HG03095 (cell line): ENCODE data around the gene DCC.

Experiments used
- ATAC-seq: cut with Tn5 transposase; IDR thresholded peaks from one replicate; pipeline ENCODE4 v1.9.1; 2021; ENCODE audit warnings: moderate library complexity; ENCODE audit not compliant: unreplicated experiment

Gene DCC

GRCh38 chr18:52422985-52423601 lies 83.1 kb downstream of the DCC start:
- ATAC-seq, result no peak

DNA sequence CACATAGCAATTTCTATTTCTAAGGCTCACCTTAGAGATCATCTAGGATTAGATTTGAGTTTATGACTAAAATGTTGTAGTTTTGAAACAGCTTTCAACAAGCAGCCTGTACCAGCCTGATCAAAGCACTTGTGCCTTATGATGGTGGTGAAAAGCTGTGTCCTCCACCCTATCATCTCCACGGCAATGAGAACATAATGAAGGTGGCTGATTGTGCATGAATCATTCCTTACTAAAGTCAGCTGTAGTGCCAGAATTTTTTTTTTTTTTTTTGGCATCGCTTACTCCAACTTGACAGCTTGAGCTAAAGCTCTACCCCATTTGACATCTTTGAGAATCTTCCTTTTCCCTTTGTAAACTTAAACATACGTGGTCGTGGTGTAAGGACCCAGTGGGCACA lies 86.0 kb downstream of the DCC start:
- no peak for ATAC-seq

GRCh38 chr18:52426462-52426861 lies 86.5 kb downstream of the DCC start:
- ATAC-seq, result no peak

DNA sequence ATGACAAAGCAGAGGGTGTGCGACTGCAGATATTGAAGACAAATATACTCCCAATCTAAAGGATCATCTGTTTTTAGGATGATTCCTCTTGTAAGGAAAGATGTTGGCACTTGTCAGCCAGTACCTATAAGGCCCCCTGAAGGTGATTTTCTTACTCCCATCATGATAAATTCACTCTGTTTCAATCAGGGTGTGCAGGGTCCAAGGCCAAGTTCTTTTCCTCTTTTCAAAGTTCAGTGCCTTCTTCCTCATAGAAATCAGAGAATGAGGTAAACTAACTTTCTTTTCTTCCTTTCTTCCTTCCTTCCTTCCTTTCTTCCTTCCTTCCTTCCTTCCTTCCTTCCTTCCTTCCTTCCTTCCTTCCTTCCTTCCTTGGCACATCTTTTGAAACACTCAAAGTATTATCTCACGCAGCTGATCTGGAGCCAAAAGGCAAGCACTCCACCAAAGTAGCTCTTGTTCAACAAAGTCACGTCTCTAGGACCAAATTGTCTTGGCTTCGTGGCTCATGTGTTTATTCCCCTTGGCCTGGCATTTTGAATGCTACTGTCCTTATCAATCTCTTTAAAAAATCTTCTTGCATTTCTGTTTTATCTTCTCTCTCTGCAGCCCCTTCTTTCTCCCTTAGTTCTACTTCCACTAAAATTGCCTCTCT lies 87.7 kb downstream of the DCC start:
- ATAC-seq, result no peak

DNA sequence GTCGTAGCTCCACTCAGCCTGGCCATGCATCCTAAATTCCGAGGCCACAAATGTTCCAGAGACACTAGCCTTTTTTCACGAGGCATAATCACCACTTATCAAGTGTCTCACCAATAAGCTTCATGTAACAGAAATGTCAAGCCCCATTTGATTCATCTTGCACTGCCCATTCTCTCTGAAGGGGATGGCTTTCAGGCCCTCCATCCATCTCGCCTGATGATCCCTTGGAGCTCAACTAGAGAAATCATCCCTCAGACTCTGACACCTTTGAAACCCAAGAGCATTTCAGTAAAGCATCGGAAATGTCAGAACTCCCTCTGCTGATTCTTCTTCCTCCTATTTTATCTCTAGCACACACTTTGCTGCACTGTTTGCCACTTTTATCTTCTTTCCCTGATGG lies 91.7 kb downstream of the DCC start:
- no peak for ATAC-seq

DNA sequence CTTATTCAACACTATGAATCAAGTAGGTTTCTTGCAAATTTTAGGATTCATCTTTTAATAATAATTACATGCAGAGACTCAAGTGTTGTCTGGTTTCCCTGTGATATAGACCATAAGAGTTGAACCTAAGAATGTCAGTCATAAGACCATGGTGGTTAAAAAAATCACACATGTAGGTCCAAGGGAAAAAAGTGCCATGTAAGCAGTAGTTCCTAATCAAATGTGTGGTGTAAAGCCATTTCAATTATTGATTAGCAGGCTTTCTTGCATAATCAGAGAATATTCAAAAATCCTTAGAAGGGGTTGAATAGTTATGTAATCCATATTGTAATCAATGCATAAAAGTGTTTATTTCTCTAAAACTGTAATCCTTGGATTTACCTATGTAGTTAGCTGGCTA lies 93.8 kb downstream of the DCC start:
- ATAC-seq, result no peak

DNA sequence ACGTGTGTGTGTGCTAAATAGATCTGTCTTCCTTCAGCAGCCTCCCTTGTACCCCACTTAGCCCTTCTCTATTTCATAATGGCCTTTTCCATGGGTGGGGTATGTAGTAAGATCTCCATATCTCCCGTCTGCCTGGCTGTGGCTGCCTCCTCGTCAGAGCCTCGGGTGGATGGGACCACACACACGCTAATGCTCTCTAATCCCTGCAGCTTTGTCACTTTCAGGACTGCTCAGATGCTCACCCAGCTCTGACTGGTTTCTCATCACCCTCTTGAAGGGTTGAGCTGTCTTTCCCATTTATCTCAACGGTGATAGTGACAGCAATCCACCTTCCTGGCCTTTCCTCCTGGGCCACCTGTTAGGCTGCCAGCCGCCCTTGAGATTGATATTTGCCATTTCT lies 95.3 kb downstream of the DCC start:
- no peak for ATAC-seq

DNA sequence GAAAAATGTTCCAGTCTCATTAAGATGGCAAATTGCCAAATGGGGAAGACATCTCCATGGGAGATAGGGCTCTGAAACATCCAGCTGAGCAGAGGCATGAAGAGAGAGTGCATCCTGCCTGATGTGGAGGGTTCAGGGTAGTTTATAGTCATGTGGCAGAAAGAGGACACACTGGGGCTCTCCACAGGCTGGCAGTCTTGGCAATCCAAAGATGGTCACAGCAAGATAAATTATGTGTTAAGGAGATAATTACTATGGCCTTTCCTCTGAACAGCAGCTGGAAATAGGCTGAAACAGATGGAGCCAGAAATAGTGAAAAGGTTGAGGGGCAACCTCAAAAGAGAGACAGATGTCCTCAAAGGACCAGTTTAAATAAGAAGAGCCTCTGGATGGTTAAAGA lies 97.2 kb downstream of the DCC start:
- no peak for ATAC-seq

DNA sequence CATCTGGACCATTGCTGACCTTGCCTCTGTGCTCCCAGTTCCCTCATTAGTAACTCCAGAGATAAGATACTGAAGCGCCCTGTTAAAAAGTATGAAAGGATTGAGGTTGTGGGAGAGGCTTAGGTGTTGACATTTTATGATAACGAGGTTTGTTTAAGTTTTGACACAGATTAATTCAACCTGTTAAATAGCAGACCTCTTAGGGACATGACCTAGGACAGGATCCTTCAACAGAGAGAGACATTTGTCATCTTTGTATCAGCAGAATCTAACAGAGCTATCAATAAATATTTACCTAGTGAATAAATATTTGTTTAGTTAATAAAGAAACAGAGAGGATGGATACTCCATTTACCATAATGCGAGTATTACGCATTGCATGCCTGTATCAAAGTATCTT lies 99.5 kb downstream of the DCC start:
- ATAC-seq, result no peak

- ATAC-seq, result no peak
Measured at GRCh38 chr18:52441794-52442193, 101.8 kb downstream of the DCC start.

- no peak for ATAC-seq
Measured at GRCh38 chr18:52442686-52443085, 102.7 kb downstream of the DCC start.

DNA sequence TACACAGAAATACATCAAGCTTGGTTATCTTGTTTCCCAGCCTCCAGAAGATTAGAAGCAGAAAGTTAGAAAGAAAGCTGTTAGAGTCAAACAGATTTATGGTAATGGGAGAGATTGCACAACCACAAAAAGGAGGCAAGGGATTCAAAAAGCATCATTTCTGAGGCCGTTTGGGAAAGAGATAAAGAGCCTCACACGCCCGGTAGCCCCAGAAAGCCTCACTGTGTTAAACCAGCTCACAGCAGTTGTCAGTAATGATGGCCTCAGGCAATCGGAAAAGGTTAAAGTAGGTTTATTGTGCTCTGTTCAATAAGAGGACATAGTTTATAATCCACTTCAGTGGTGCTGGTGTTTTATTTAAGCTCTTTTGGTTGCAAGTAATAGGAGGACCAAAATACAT lies 111.3 kb downstream of the DCC start:
- ATAC-seq, result no peak

DNA sequence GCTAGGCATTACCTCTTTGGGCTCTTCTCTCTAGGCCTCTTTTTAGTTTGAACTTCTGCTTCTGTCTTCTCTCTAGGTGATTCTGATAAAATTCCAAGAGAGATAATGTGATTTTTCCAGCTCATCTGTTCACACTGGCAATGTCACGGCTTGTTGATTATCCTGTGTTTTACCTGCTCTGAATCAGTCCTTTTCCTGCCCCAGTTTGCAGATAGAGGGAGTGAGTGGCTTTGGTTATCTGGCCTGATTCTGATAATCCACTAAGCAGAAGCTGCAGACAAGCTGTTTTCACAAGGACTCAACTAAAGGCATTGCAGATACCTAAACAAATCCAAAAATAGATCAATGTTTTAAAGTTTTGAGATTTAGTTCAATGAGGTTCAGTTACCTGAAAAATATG lies 111.9 kb downstream of the DCC start:
- no peak for ATAC-seq

DNA sequence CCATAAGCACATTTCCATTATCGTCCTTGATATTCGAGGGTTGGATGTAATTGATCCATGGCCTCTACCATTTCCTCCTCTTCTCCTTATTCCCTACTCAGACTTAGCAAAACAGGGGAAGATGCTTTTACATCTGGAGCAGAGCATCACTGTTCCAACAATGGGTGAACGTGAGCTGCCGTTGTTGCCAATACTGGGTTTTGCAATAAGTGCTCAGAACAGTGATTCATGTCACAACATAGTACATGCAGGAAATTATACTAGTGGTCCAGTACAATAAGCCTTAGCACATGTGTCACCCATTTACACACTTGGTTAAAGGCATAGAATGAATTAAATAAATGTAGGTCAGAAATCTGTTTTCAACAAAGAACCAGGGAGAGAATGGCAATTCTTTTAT lies 112.4 kb downstream of the DCC start:
- ATAC-seq, result no peak

- ATAC-seq, result no peak
Measured at GRCh38 chr18:52459890-52460289, 119.9 kb downstream of the DCC start.

GRCh38 chr18:52462853-52463252 lies 122.9 kb downstream of the DCC start:
- no peak for ATAC-seq

GRCh38 chr18:52465391-52465790 lies 125.4 kb downstream of the DCC start:
- ATAC-seq, result no peak

DNA sequence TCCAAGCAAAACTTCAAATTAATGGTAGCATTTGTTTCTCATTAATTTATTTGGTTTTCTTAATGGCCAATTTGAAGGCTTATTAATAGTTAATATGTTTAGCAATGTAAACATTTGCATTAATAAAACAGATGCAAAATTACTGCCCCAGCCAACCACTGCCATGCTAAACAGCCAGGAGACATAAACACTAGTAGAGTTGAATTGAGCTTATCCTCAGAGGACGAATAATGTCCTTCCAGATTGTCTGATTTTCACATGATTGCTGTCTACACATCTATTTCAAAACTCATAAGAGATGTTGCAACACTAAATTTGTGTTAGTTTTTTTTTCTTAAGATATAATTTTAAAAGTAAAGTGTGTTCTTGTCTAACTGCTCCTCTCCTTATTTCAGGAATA lies 128.5 kb downstream of the DCC start:
- no peak for ATAC-seq

- ATAC-seq, result no peak
Measured at GRCh38 chr18:52475325-52475724, 135.3 kb downstream of the DCC start.

GRCh38 chr18:52481116-52481515 lies 141.1 kb downstream of the DCC start:
- no peak for ATAC-seq

- ATAC-seq, result no peak
Measured at GRCh38 chr18:52484977-52485376, 145.0 kb downstream of the DCC start.

GRCh38 chr18:52486052-52486451 lies 146.1 kb downstream of the DCC start:
- ATAC-seq, result no peak
